ENCODE data around the gene WWOX. TPM values are rescaled to one million over a fixed set of nuclear protein-coding genes. Genes with fewer than 3 reads are reported as not detected.

Gene WWOX
- total RNA-seq, 1 donor from 2014 or later = 29.6 TPM

DNA sequence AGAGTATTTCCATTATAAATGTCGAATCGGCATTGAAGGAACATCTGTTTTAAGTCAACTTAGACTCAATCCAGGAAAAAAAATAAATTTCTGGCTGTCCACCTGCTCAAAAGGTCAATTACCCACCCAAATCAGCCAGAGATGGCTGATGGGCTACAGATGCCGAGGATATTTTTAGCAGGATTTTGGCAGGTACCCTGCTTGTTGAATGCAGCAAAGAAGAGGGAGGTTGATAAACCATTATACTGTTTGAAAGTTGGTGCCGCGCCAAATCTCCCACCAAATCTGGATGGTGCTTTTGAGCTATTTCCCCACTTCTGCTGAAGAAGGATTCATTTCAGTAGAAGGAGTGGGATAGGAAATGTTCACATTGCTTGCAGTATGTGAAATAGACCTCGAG lies 963.4 kb downstream of the WWOX start:
- no peak overlapping the region for H3K4me3 ChIP-seq (ENCODE audit: low read depth, low read length)
- TF ChIP-seq CTCF (conservative IDR thresholded peaks at IDR 0.05; ENCODE audit: low read depth, low read length) = no peak
- no peak for DNase-seq (ENCODE audit: low read depth)

- no peak overlapping the region for H3K4me3 ChIP-seq (ENCODE audit: low read depth, low read length)
- no peak for TF ChIP-seq CTCF (conservative IDR thresholded peaks at IDR 0.05; ENCODE audit: low read depth, low read length)
- no peak for DNase-seq (ENCODE audit: low read depth)
These were observed 965.0 kb downstream of the WWOX start for GRCh38 chr16:79064256-79064972.

GRCh38 chr16:79066561-79066960 lies 967.1 kb downstream of the WWOX start:
- TF ChIP-seq CTCF (conservative IDR thresholded peaks at IDR 0.05; ENCODE audit: low read depth, low read length) = no peak
- no peak for DNase-seq (ENCODE audit: low read depth)
- no peak overlapping the region for H3K4me3 ChIP-seq (ENCODE audit: low read depth, low read length)

GRCh38 chr16:79067600-79067999 lies 968.1 kb downstream of the WWOX start:
- TF ChIP-seq CTCF (conservative IDR thresholded peaks at IDR 0.05; ENCODE audit: low read depth, low read length) = no peak
- no peak for DNase-seq (ENCODE audit: low read depth)
- H3K4me3 ChIP-seq (ENCODE audit: low read depth, low read length) = no peak overlapping the region

- no peak for TF ChIP-seq CTCF (conservative IDR thresholded peaks at IDR 0.05; ENCODE audit: low read depth, low read length)
- DNase-seq (ENCODE audit: low read depth) = no peak
- no peak overlapping the region for H3K4me3 ChIP-seq (ENCODE audit: low read depth, low read length)
These were observed 969.7 kb downstream of the WWOX start for GRCh38 chr16:79069121-79069520.

- DNase-seq (ENCODE audit: low read depth) = no peak
- no peak overlapping the region for H3K4me3 ChIP-seq (ENCODE audit: low read depth, low read length)
- TF ChIP-seq CTCF (conservative IDR thresholded peaks at IDR 0.05; ENCODE audit: low read depth, low read length) = no peak
These were observed 970.2 kb downstream of the WWOX start for GRCh38 chr16:79069633-79070032.

- H3K4me3 ChIP-seq (ENCODE audit: low read depth, low read length) = no peak overlapping the region
- TF ChIP-seq CTCF (conservative IDR thresholded peaks at IDR 0.05; ENCODE audit: low read depth, low read length) = no peak
- no peak for DNase-seq (ENCODE audit: low read depth)
These were observed 972.0 kb downstream of the WWOX start for GRCh38 chr16:79071424-79071823.

All from epithelial cell of proximal tubule (primary cell).